Measurements from ENCODE around the gene TTC9C.
"Not testable (repeated sequence)": the region's sequence is repeated elsewhere in the genome, so short reads cannot be mapped to it uniquely, and the experiment has no call there.

The TTC9C gene, protein sequence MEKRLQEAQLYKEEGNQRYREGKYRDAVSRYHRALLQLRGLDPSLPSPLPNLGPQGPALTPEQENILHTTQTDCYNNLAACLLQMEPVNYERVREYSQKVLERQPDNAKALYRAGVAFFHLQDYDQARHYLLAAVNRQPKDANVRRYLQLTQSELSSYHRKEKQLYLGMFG

GRCh38 chr11:62728171-62728988, at the start of gene TTC9C:
TSS of gene TTC9C (plus strand) at chr11:62728486. CDS start at chr11:62728849, 363 bp downstream.
- peak; percentile 85 for DNase-seq

DNA sequence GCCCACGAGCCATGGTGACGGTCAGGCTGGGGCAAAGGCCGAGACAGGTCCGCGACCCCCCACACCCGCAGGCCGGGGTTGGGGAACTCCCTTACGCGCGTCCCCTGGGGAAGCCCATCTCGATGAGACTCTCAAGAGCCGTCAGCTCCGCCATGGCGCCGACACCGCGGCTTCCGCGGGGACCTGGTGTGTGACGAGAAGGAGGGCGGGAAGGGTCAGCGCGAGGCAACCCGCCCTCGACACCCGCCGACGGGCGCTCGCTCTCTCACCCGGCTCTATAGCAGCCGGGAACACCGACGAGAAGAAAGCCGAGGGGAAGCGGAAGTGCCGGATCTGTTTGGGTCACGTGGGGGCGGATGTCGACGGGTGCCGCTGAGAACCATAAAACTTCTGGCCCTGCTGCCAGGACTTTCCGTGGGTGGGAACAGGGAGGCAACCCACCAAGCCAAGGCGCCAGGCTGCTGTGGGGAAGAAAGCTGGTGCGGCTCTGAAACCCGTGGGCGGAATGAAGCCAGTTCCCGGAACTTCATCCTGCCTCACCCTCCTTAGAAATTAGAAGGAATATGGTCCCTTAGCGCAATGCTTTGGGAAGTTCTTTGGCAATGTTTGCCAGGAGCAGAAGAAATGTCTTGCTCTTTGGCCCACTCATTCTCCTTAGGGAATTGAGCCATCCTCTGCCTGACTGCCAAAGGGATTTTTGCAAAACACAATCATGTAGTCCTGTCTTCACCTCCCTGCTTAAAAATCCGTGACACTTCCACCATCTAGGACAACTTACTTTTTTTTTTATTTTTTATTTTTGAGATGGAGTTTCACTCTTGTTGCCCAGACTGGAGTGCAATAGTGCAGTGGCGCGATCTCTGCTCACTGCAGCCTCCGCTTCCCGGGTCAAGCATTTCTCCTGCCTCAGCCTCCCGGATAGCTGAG, 49.3 kb upstream of the TTC9C start, which contains the start of gene UBXN1:
Gene UBXN1 (minus strand): TSS at position 304 of the 927 bp plus-strand sequence. CDS start 150 bp downstream, at position 154.
- DNase-seq: peak; percentile 91

- DNase-seq: peak; percentile 53
Measured at GRCh38 chr11:62680825-62681240, 47.5 kb upstream of the TTC9C start.

DNA sequence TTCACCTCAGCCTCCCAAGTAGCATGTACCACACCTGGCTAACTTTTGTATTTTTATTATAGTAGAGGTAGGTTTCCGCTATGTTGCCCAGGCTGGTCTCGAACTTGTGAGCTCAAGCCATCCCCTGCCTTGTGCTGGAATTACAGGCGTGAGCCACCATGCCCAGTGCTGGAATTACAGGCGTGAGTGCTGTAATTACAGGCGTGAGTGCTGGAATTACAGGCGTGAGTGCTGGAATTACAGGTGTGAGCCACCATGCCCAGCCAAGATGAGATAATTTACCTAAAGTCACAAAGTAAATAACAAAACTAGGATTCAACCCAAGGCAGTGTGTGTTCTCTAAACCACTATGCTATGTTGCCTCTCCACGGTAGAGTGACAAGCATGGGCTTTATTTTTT, 45.8 kb upstream of the TTC9C start:
- no peak for DNase-seq

DNA sequence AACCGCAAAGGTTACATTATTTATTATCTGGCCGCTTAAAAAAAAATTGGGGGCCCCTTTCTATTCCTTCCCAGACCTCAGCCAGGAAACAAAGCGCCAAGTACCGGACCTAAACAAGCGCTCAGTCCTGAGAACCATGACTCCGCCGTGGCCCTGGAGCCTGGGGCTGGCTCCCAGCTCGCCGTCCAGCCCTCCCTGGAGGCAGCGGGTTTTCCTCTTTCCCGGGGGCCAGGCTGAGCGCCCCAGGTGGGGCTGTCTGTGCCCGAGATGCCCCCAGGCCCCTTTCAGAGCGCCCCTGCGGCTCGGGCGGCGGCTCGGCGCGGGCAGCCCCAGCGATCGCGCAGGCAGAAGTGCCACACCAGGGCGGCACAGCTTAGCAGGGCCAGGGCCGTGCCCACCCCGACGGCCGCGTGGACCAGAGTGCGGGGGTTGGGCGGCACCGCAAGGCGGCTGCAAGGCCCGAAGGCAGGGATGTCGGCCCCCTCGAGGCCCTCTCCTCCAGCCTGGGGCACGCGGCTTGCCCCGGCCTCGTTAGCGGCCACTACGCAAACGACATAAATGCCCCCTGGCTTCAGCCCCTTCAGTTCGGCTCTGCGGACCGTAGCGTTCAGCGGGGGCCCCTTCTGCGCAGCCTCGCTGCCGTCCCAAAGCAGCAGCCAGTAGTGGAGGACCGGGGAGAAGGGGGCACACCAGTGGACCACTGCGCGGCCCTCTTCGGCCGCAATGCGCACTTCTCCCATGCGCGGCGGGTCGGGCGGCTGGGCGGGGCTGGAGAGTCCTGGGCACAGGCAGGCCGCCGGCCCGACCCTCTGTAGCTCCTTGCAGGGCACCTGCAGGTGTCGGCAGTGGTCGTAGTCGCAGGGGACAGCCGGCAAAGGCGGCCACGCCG, 40.5 kb upstream of the TTC9C start:
- DNase-seq: no peak

DNA sequence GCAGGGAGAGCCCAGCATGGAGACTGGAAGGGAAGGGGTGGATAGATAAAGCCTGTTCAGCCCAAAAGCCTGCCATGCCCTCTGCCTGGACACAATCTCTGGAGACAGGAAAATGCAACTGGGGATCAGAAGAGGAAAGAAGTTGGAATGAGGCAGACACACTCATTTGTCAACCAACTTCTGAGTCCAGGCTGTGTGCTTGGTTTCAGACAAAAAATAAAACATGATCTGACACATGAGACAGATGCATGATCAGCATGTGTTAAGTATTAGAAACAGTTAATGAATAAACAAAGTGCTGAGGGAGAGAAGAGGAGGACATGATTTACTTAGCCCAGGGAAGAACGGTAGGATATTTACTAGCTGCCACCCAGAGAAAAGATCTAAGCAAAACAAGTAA, 39.8 kb upstream of the TTC9C start:
- no peak for DNase-seq

DNA sequence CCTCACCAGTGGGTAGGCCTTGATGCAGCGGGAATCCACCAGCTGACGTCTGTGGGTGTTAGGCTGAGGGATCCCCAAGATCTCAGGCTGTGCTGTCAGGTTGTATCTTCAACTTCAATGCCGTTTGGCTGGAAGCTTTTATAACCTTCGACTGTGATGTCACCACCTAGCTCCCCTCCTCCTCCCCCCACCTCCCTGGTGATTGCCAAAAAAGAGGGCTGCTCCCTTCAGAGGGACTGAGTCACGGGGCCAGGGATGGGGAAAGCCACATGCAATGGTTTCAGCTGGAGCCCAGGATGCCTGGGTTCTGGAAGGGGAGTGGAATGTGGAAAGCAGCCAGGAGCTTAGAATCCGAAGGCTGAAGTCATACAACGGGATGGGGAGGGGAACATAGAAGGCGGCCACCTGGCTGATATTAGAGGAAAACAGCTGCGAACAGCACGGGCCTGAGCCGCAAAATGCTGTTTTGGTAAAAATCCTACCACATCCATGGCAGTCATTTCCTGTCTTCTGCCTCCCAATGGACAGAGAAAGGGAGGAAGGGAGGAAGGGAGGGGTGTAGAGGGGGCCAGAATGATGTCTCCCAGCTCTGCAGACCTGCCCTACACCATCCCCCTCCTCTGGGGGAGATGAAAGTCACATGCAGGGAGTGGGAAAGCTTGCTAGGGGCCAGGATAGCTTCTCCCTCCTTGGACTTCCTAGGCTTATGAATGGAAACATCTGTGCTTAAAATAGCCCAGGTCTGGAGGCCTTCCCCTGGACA, 38.7 kb upstream of the TTC9C start, which contains the start of gene LRRN4CL:
Gene LRRN4CL (minus strand): TSS at position 110 of the 763 bp plus-strand sequence. CDS start 1,022 bp downstream, outside the sequence.
- DNase-seq: no peak

GRCh38 chr11:62693624-62694023, 34.7 kb upstream of the TTC9C start:
- DNase-seq: not testable (repeated sequence)

GRCh38 chr11:62694455-62695167, 33.7 kb upstream of the TTC9C start:
- DNase-seq: peak; percentile 83

- no peak for DNase-seq
Measured at GRCh38 chr11:62702246-62702645, 26.0 kb upstream of the TTC9C start.

- not testable (repeated sequence) for DNase-seq
Measured at GRCh38 chr11:62703921-62704320, 24.4 kb upstream of the TTC9C start.

GRCh38 chr11:62705413-62705812, 22.9 kb upstream of the TTC9C start:
- DNase-seq: no peak

DNA sequence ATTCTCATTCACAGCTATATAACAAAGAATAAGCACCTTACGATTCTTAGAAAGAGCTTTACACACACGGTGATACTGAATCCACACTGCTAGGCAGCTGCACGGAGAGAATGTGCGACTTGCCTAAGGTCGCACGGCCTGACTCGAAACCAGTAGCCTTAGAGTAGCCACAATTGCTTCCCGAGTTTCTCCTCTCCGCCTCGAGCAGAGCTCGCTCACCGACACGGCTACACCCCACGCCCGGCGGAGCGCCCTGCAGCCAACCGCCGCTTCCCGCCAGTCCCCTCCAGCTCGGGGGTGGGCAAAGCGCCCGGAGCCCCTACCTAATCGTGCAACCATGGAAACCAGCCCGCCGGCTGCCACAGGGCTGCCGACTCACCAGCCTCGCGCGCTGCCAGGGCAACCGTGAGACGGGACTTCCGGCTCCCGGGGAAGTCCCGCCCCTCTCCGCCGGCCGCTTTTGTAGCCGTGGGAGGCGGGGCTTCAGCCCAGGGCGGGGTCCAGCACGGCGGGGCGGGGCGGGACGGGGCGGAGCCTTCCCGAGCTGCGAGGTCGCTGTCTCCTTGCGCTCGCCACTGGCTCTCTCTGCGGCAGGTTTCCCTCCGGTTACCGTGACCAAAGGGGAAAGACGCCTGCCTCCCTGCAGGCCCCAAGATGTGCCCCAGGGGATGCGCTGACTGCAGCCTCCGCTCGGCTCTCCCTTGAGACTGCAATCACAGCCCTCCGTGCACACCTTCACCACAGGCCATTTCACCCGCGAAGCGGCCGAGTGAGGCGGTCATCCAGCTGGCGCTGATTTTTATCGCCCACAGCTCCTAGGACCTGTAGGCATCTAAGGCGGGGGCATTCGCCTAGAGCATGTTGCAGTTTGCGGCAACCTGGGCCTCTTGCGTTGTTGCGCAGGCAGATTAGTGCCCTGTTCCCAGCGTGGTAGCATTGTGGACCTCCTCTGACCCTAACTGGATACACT, 22.1 kb upstream of the TTC9C start:
- peak; percentile 98 for DNase-seq

DNA sequence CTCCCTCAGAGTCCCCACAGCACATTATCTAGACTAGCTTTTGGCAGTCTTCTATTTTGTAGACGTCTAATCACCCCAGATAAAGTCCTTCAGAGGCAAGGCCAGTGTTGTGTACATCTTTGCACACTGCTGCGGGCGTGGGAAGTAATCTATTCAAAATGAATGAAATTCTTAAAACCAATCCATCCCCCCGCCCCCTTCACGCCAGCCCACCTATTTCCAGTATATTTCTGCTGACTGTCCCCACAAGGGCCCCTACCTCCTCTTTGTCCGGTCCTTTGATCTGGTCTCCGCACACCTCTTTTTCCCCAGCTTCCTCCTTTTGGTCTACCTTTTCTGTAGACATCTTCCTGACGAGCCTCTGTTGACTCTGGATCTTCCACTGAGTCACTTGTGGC, 21.4 kb upstream of the TTC9C start:
- no peak for DNase-seq

DNA sequence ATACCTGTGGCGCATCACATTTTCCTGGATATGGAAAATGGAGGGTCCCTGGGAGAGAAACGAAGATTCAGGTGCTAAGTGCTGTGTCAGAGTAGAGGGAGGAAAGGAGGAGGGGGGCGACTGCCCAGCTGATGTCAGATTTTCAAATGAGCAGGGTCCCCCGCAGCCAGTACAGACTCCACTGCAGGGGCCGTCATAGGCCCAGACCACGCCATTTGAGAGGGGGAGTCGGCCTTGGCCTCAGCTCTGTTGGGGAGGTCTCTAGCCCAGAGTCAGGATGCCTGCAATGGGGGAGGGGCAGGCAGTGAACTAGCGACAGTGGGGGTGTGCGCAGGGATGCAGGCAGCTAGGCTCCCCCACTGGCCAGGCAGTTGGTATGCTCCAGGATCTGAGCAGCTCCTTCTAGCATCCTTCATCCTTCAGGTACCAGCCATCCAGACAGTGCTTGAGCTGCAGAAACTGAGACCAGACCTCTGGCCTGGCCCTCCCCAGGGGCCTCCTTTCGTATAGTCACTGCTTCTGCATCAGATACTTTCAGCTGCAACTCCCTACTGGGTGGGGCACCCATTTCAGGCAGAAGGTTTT, 20.9 kb upstream of the TTC9C start, which contains the start of the genes BSCL2 and GNG3:
Gene BSCL2 (minus strand): TSS at position 148 of the 585 bp plus-strand sequence. CDS start 229 bp downstream, outside the sequence.
Gene GNG3 (plus strand): TSS at position 400 of the 585 bp plus-strand sequence. CDS start 620 bp downstream, outside the sequence.
- DNase-seq: peak; percentile 55

DNA sequence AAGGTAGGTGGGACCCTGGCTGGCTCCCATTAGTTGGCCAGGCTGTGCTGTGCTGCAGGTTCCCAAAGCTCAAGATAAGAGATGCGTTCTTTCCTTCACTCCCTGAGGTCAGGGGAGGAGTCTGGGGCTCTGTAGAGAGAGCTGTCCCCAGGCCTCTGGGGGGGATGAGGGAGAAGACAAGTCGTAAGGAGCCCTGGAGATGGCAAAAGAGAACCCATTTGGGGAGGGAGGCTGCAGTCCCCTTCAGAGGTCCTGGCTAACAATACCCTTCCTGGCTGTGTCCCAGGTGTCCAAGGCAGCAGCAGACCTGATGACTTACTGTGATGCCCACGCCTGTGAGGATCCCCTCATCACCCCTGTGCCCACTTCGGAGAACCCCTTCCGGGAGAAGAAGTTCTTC, 19.9 kb upstream of the TTC9C start:
- peak; percentile 59 for DNase-seq

- DNase-seq: peak; percentile 75
Measured at GRCh38 chr11:62708793-62709192, 19.5 kb upstream of the TTC9C start.

DNA sequence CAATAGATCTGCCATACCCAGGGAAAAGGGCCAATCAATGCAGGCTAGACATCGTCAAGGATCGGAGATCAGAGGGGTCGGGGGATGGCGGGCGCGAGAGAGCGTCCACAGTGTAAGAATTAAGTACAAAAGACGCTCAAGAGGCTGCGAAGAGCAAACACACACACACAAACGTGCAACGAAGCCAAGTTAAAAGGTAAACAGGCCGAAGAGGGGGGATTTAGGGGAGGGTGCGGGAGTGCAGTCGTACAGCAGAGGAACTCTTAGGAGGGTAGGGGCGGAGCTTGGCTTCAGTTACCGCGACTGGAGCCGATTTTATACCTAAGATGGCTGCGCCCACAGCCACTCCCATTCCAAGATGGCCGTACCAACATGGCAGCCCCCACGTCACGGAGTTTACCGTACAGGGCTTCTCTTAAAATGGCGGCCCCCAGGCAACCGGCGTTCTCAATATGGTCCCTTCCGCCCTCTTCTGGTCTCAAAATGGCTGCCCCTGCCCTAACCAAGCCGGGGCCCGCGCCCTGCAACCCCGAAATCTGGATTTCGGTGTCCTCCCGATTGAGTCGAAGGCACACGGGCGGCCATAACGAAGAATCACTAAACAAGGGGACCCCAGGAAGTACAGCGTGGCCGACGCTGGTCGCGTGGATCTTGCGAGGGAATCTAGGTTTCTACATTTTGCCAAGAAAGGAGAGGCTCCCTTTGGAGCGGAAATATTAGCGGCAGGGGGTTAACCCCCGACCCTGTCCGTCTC, 18.9 kb upstream of the TTC9C start:
- peak; percentile 92 for DNase-seq
